ENCODE measurements around the gene GFOD2.

GFOD2 gene

DNA sequence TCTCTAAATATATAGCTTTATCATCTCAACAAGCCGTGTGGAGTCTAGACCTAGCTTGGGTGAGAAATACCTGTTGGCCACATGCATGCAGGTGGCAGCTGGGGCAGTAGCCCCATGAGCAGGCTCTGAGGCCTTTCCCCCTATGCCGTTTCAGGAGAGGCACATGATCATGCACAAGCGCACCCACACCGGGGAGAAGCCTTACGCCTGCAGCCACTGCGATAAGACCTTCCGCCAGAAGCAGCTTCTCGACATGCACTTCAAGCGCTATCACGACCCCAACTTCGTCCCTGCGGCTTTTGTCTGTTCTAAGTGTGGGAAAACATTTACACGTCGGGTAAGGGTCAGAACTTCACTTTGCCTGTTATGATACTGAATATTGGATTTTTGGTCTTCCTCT lies 90.9 kb downstream of the GFOD2 start:
- TF ChIP-seq, protein P1, sequence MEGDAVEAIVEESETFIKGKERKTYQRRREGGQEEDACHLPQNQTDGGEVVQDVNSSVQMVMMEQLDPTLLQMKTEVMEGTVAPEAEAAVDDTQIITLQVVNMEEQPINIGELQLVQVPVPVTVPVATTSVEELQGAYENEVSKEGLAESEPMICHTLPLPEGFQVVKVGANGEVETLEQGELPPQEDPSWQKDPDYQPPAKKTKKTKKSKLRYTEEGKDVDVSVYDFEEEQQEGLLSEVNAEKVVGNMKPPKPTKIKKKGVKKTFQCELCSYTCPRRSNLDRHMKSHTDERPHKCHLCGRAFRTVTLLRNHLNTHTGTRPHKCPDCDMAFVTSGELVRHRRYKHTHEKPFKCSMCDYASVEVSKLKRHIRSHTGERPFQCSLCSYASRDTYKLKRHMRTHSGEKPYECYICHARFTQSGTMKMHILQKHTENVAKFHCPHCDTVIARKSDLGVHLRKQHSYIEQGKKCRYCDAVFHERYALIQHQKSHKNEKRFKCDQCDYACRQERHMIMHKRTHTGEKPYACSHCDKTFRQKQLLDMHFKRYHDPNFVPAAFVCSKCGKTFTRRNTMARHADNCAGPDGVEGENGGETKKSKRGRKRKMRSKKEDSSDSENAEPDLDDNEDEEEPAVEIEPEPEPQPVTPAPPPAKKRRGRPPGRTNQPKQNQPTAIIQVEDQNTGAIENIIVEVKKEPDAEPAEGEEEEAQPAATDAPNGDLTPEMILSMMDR (IDR thresholded peaks at IDR 0.05; ENCODE audit: insufficient read depth, low read length, missing control alignments), result no peak
- H3K4me3 ChIP-seq (ENCODE audit: low read depth, low read length), result no peak overlapping the region
- ChIA-PET POLR2A (no interaction called here), CTCF (interaction anchor here (1.5 to 1.6 kb wide), 2 partner anchors 10 to 107 kb away, joined by 3 to 5 read pairs; no protein-coding TSS in a partner anchor)
- DNase-seq (ENCODE audit: low read depth, low spot score), result no peak
